A549 (cell line): ENCODE measurements around the gene HDLBP. TPM values are rescaled to one million over a fixed set of nuclear protein-coding genes. Genes with fewer than 3 reads are reported as not detected.

Experiments
- ATAC-seq, 2 experiments: fragments of 200-7000 bp in 1 of 2; fragments of >200 bp in 1 of 2; cut with Nextera tagmentation in 1 of 2; cut with Tn5 transposase in 1 of 2; 3 replicates each; pipeline versions ENCODE4 v1.8.0 to v1.9.1; 2018 to 2020; ENCODE audit warnings: mild to moderate bottlenecking in 1 of 2, moderate library complexity in 1 of 2
- CTCF ChIA-PET: fragments of 300-600 bp; sonication (Branson Sonifier 250); formaldehyde crosslinking; extraction: SDS; loops from one replicate; lab custom pipeline; 2021; ENCODE audit warnings: antibody characterized with exemption, inconsistent platforms; lab: Yijun Ruan, JAX
- POLR2A ChIA-PET: fragments of 350-600 bp; formaldehyde crosslinking; extraction: SDS; loops from one replicate; lab custom pipeline; 2021; ENCODE audit warnings: antibody characterized with exemption, inconsistent platforms; lab: Yijun Ruan, JAX
- DNase-seq, 2 experiments: peaks; one replicate each; pipeline versions ENCODE4 v3.0.0 to v3.0.0-alpha.2; 2011 to 2016; ENCODE audit warnings: low read depth in 1 of 2, low spot score in 1 of 2
- FAIRE-seq: peaks from 2 replicates; lab custom pipeline; 2011; peaks lifted over from hg19 to GRCh38; lab: Jason Lieb, UNC
- H3K27ac ChIP-seq, 2 experiments: fragments of >200 bp; sonication (Bioruptor Twin); formaldehyde crosslinking; 3 replicates each; pipeline ENCODE4 v1.5.1; 2016 to 2017
- H3K4me1 ChIP-seq: fragments of >200 bp; sonication (Bioruptor Twin); formaldehyde crosslinking; 3 replicates; pipeline ENCODE4 v1.6.1; 2016
- H3K4me2 ChIP-seq: fragments of >200 bp; sonication (Bioruptor Twin); formaldehyde crosslinking; 3 replicates; pipeline ENCODE4 v1.6.1; 2016
- H3K4me3 ChIP-seq: fragments of >200 bp; sonication (Bioruptor Twin); formaldehyde crosslinking; 3 replicates; pipeline ENCODE4 v1.5.1; 2016
- H3K9me3 ChIP-seq: fragments of >200 bp; sonication (Bioruptor Twin); formaldehyde crosslinking; 3 replicates; pipeline ENCODE4 v1.6.1; 2016
- ATOH8 ChIP-seq: fragments of 250-450 bp; sonication (Bioruptor Pico); IDR thresholded peaks from 2 replicates; pipeline ENCODE4 v1.5.0; 2020; ENCODE audit warnings: low read depth, mild to moderate bottlenecking, moderate library complexity
- EHF ChIP-seq: fragments of 250-450 bp; sonication (Bioruptor Pico); IDR thresholded peaks from 2 replicates; pipeline ENCODE4 v1.5.0; 2020; ENCODE audit warnings: mild to moderate bottlenecking
- EP300 ChIP-seq, 2 experiments: fragments of >200 bp; sonication (Bioruptor Twin); formaldehyde crosslinking; IDR thresholded peaks; 2 replicates in 1 of 2; 3 replicates in 1 of 2; pipeline ENCODE4 v1.6.1; 2016 to 2017
- FOSB ChIP-seq: fragments of 250-450 bp; sonication (Bioruptor Pico); IDR thresholded peaks from 2 replicates; pipeline ENCODE4 v1.5.0; 2020; ENCODE audit warnings: mild to moderate bottlenecking, moderate library complexity
- FOSL2 ChIP-seq, 2 experiments: fragments of 450-650 bp in 1 of 2; fragments of >200 bp in 1 of 2; sonication (Bioruptor Twin) in 1 of 2; formaldehyde crosslinking; IDR thresholded peaks; 2 replicates each; pipeline versions ENCODE4 v1.5.0 to v1.6.1; 2016 to 2020; ENCODE audit warnings: mild to moderate bottlenecking in 1 of 2, moderate library complexity in 1 of 2
- FOXS1 ChIP-seq: fragments of 250-450 bp; sonication (Bioruptor Pico); IDR thresholded peaks from 2 replicates; pipeline ENCODE4 v1.5.0; 2020; ENCODE audit warnings: mild to moderate bottlenecking, moderate library complexity
- HOXA7 ChIP-seq: fragments of 250-450 bp; sonication (Bioruptor Pico); IDR thresholded peaks from 2 replicates; pipeline ENCODE4 v1.5.0; 2020; ENCODE audit warnings: mild to moderate bottlenecking, moderate library complexity
- HOXB5 ChIP-seq: fragments of 250-450 bp; sonication (Bioruptor Pico); IDR thresholded peaks from 2 replicates; pipeline ENCODE4 v1.5.0; 2020; ENCODE audit warnings: mild to moderate bottlenecking, moderate library complexity
- MAFK ChIP-seq: fragments of 450-650 bp; IDR thresholded peaks from 2 replicates; pipeline ENCODE4 v1.6.1; 2014; ENCODE audit not compliant: partially characterized antibody
- MAZ ChIP-seq: fragments of 150-350 bp; IDR thresholded peaks from 2 replicates; pipeline ENCODE4 v1.6.1; 2014; ENCODE audit warnings: antibody characterized with exemption, low read depth, low read length, borderline replicate concordance
- NPAS2 ChIP-seq: fragments of 250-450 bp; sonication (Bioruptor Pico); IDR thresholded peaks from 2 replicates; pipeline ENCODE4 v1.8.0; 2022; ENCODE audit warnings: mild to moderate bottlenecking, moderate library complexity, borderline replicate concordance
- PHF8 ChIP-seq: fragments of 200-600 bp; sonication (generic); IDR thresholded peaks from 2 replicates; pipeline ENCODE4 v1.6.1; 2016; ENCODE audit warnings: low read depth, mild to moderate bottlenecking, antibody characterized with exemption, moderate library complexity, borderline replicate concordance
- POLR2A ChIP-seq: IDR thresholded peaks from 2 replicates; pipeline ENCODE4 v1.6.1; 2012; ENCODE audit warnings: mild to moderate bottlenecking, low read length
- POLR2AphosphoS2 ChIP-seq: conservative IDR thresholded peaks from 2 replicates; pipeline ENCODE4 v1.6.1; 2012; ENCODE audit warnings: low read length, improper control_type of control experiment, inconsistent platforms
- RAD21 ChIP-seq, 2 experiments: fragments of >200 bp in 1 of 2; sonication (Bioruptor Twin) in 1 of 2; formaldehyde crosslinking in 1 of 2; IDR thresholded peaks in 1 of 2; conservative IDR thresholded peaks in 1 of 2; 2 replicates in 1 of 2; 3 replicates in 1 of 2; pipeline ENCODE4 v1.6.1; 2012 to 2018; ENCODE audit warnings: inconsistent platforms in 1 of 2
- SMC3 ChIP-seq: fragments of >200 bp; sonication (Bioruptor Twin); formaldehyde crosslinking; IDR thresholded peaks from 3 replicates; pipeline ENCODE4 v1.6.1; 2018; ENCODE audit warnings: inconsistent platforms
- TP53 ChIP-seq: fragments of 250-450 bp; sonication (Bioruptor Pico); IDR thresholded peaks from 2 replicates; pipeline ENCODE4 v1.5.0; 2021; ENCODE audit warnings: mild to moderate bottlenecking, moderate library complexity
- ZFP36 ChIP-seq: fragments of 450-650 bp; IDR thresholded peaks from 2 replicates; pipeline ENCODE4 v1.6.1; 2014; ENCODE audit warnings: borderline replicate concordance; ENCODE audit not compliant: partially characterized antibody
- WGBS: methylation state at CpG from one replicate; pipeline ENCODE4 v1.1.6; 2017; ENCODE audit errors: missing lambda C conversion rate; 5-methylcytosine and 5-hydroxymethylcytosine counted together
- polyA plus RNA-seq, 4 experiments: library from polyadenylated mRNA; depleted of rRNA in 3 of 4; stranded (reverse); fragments of >200 nt; fragmentation: RNase III in 1 of 4; extraction: RNeasy Plus Mini Kit Qiagen cat#74134 plus additional on column Dnase treatment in 1 of 4; gene quantifications; 2 replicates in 3 of 4; 3 replicates in 1 of 4; pipeline ENCODE4 v1.2.3, GENCODE V29; 2011 to 2017
- TF ChIP-seq, protein P1 (sequence below): fragments of >200 bp; sonication (Bioruptor Twin); formaldehyde crosslinking; IDR thresholded peaks from 3 replicates; pipeline ENCODE4 v1.5.1; 2016
- TF ChIP-seq, protein P2 (sequence below): fragments of 200-600 bp; sonication (generic); IDR thresholded peaks from 2 replicates; pipeline ENCODE4 v1.6.1; 2016; ENCODE audit warnings: antibody characterized with exemption, mild to moderate bottlenecking, moderate library complexity
- TF ChIP-seq, protein P3 (sequence below): fragments of 150-350 bp; IDR thresholded peaks from 2 replicates; pipeline ENCODE4 v1.6.1; 2014; ENCODE audit warnings: low read depth, mild to moderate bottlenecking, low read length

Gene HDLBP
- polyA plus RNA-seq, 2 of the 4 experiments (the other 2 are of a cell fraction), result 248 to 292 TPM

GRCh38 chr2:241214766-241215165 is 100.7 kb downstream of the HDLBP start (continued):
- TF ChIP-seq, protein P1, sequence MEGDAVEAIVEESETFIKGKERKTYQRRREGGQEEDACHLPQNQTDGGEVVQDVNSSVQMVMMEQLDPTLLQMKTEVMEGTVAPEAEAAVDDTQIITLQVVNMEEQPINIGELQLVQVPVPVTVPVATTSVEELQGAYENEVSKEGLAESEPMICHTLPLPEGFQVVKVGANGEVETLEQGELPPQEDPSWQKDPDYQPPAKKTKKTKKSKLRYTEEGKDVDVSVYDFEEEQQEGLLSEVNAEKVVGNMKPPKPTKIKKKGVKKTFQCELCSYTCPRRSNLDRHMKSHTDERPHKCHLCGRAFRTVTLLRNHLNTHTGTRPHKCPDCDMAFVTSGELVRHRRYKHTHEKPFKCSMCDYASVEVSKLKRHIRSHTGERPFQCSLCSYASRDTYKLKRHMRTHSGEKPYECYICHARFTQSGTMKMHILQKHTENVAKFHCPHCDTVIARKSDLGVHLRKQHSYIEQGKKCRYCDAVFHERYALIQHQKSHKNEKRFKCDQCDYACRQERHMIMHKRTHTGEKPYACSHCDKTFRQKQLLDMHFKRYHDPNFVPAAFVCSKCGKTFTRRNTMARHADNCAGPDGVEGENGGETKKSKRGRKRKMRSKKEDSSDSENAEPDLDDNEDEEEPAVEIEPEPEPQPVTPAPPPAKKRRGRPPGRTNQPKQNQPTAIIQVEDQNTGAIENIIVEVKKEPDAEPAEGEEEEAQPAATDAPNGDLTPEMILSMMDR, result no peak
- TF ChIP-seq HOXB5, result no peak
- no peak for TF ChIP-seq POLR2A
- TF ChIP-seq POLR2AphosphoS2, result no peak
- no peak for TF ChIP-seq FOSL2 (IDR thresholded peaks at IDR 0.05)
- no peak for TF ChIP-seq FOSL2 (CRISPR knock-in tag; IDR thresholded peaks at IDR 0.05)
- TF ChIP-seq EP300 (IDR thresholded peaks at IDR 0.05), result no peak

- FAIRE-seq, result no peak
- H3K4me2 ChIP-seq, result no peak overlapping the region
- TF ChIP-seq MAFK (no peak), MAZ (no peak), EHF (no peak), FOXS1 (CRISPR knock-in tag) (no peak), ATOH8 (CRISPR knock-in tag) (no peak), HOXA7 (CRISPR knock-in tag) (no peak)
- TF ChIP-seq, all 56 proteins: peak for 0
- Histone ChIP-seq H3K4me3 (no peak overlapping the region), H3K9me3 (no peaks in the 10 kb centered on the region), H3K27ac (no peak overlapping the region), H3K4me1 (peaks cover 3% of the 10 kb centered on the region; the same call in 1 of the 3 replicates)
- 54% methylated on average over 9 of the region's 10 CpGs for WGBS
- POLR2A ChIA-PET, result no interaction called here
- no peak for ATAC-seq
- CTCF ChIA-PET, result interaction anchor here (1.7 kb wide), 1 partner anchor 18 kb away, joined by 5 read pairs; no protein-coding TSS in a partner anchor
- DNase-seq, result no peak
These were observed 101.3 kb downstream of the HDLBP start for GRCh38 chr2:241214209-241214608.

GRCh38 chr2:241213567-241213966 is 101.9 kb downstream of the HDLBP start:
- H3K27ac ChIP-seq, result no peak overlapping the region
- DNase-seq (no peak), ATAC-seq (no peak), FAIRE-seq (no peak)
- WGBS, result 80% methylated on average over 7 of the region's 7 CpGs
- POLR2A ChIA-PET, result no interaction called here
- CTCF ChIA-PET, result interaction anchor here (0.7 kb wide), 1 partner anchor 734 kb away, joined by 3 read pairs; no protein-coding TSS in a partner anchor
- no peaks in the 10 kb centered on the region for H3K9me3 ChIP-seq
- no peak overlapping the region for H3K4me2 ChIP-seq
- TF ChIP-seq, protein P2, sequence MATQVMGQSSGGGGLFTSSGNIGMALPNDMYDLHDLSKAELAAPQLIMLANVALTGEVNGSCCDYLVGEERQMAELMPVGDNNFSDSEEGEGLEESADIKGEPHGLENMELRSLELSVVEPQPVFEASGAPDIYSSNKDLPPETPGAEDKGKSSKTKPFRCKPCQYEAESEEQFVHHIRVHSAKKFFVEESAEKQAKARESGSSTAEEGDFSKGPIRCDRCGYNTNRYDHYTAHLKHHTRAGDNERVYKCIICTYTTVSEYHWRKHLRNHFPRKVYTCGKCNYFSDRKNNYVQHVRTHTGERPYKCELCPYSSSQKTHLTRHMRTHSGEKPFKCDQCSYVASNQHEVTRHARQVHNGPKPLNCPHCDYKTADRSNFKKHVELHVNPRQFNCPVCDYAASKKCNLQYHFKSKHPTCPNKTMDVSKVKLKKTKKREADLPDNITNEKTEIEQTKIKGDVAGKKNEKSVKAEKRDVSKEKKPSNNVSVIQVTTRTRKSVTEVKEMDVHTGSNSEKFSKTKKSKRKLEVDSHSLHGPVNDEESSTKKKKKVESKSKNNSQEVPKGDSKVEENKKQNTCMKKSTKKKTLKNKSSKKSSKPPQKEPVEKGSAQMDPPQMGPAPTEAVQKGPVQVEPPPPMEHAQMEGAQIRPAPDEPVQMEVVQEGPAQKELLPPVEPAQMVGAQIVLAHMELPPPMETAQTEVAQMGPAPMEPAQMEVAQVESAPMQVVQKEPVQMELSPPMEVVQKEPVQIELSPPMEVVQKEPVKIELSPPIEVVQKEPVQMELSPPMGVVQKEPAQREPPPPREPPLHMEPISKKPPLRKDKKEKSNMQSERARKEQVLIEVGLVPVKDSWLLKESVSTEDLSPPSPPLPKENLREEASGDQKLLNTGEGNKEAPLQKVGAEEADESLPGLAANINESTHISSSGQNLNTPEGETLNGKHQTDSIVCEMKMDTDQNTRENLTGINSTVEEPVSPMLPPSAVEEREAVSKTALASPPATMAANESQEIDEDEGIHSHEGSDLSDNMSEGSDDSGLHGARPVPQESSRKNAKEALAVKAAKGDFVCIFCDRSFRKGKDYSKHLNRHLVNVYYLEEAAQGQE, result no peak
- H3K4me1 ChIP-seq, result no peaks in the 10 kb centered on the region
- no peak overlapping the region for H3K4me3 ChIP-seq

GRCh38 chr2:241213041-241213440 is 102.4 kb downstream of the HDLBP start:
- Histone ChIP-seq H3K4me1 (no peaks in the 10 kb centered on the region), H3K27ac (no peak overlapping the region), H3K9me3 (no peaks in the 10 kb centered on the region), H3K4me2 (no peak overlapping the region), H3K4me3 (no peak overlapping the region)
- ChIA-PET CTCF (interaction anchor here (0.7 kb wide), 1 partner anchor 733 kb away, joined by 3 read pairs; no protein-coding TSS in a partner anchor), POLR2A (no interaction called here)
- ATAC-seq (no peak), DNase-seq (no peak), FAIRE-seq (no peak)
- TF ChIP-seq TP53 (CRISPR knock-in tag) (no peak), PHF8 (no peak), FOSB (CRISPR knock-in tag) (no peak), SMC3 (no peak), NPAS2 (CRISPR knock-in tag) (no peak), RAD21 (conservative IDR thresholded peaks at IDR 0.05 in 1 of 2, IDR thresholded peaks at IDR 0.05 in 1 of 2) (no peak), ZFP36 (no peak)
- TF ChIP-seq, protein P3, sequence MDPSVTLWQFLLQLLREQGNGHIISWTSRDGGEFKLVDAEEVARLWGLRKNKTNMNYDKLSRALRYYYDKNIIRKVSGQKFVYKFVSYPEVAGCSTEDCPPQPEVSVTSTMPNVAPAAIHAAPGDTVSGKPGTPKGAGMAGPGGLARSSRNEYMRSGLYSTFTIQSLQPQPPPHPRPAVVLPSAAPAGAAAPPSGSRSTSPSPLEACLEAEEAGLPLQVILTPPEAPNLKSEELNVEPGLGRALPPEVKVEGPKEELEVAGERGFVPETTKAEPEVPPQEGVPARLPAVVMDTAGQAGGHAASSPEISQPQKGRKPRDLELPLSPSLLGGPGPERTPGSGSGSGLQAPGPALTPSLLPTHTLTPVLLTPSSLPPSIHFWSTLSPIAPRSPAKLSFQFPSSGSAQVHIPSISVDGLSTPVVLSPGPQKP, result no peak
- TF ChIP-seq, protein P1, result no peak
- WGBS, result 78% methylated on average over 9 of the region's 13 CpGs
